Measurements from ENCODE around the gene NUP85.
A peak's percentile ranks its signal among the peaks of the same experiment; 100 is the strongest.
"Not testable (repeated sequence)": the region's sequence is repeated elsewhere in the genome, so short reads cannot be mapped to it uniquely, and the experiment has no call there.

Gene NUP85

GRCh38 chr17:75267411-75268232 lies 62.1 kb downstream of the NUP85 start:
- DNase-seq (ENCODE audit: low spot score): peak; percentile 80

- no peak for DNase-seq (ENCODE audit: low spot score)
Observed at GRCh38 chr17:75269844-75270217, 64.4 kb downstream of the NUP85 start.

- peak; percentile 79 for DNase-seq (ENCODE audit: low spot score)
Observed at GRCh38 chr17:75270218-75270965, 64.9 kb downstream of the NUP85 start.

GRCh38 chr17:75270966-75271232 lies 65.4 kb downstream of the NUP85 start, which contains the start of gene MIF4GD:
Gene MIF4GD, minus strand, starts transcription at chr17:75271231. Its CDS starts 1,036 bp downstream, at chr17:75270195.
- DNase-seq (ENCODE audit: low spot score): no peak

- peak; percentile 99 for DNase-seq (ENCODE audit: low spot score)
Observed at GRCh38 chr17:75271233-75271954, 65.9 kb downstream of the NUP85 start.

GRCh38 chr17:75271955-75272847 lies 66.7 kb downstream of the NUP85 start:
- DNase-seq (ENCODE audit: low spot score): peak; percentile 33

GRCh38 chr17:75272848-75273184 lies 67.3 kb downstream of the NUP85 start:
- DNase-seq (ENCODE audit: low spot score): peak; percentile 0

- DNase-seq (ENCODE audit: low spot score): peak; percentile 3
Observed at GRCh38 chr17:75273977-75274708, 68.7 kb downstream of the NUP85 start.

- peak; percentile 11 for DNase-seq (ENCODE audit: low spot score)
Observed at GRCh38 chr17:75277664-75278071, 72.2 kb downstream of the NUP85 start.

- DNase-seq (ENCODE audit: low spot score): not testable (repeated sequence)
Observed at GRCh38 chr17:75280189-75280588, 74.7 kb downstream of the NUP85 start.

GRCh38 chr17:75285123-75285522 lies 79.6 kb downstream of the NUP85 start:
- no peak for DNase-seq (ENCODE audit: low spot score)
